Aorta (tissue), 5 donors: ENCODE data around the gene PLXNB2. TPM values are rescaled to one million over a fixed set of nuclear protein-coding genes. Genes with fewer than 3 reads are reported as not detected.
A peak's percentile ranks its signal among the peaks of the same experiment; 100 is the strongest.

Experiments used
- ATAC-seq: fragments of 200-7000 bp; cut with Tn5 transposase; one replicate; pipeline ENCODE4 v1.9.1; 2022; ENCODE audit warnings: moderate library complexity; ENCODE audit not compliant: low FRiP score
- DNase-seq, 2 donors: peaks; one replicate each; pipeline ENCODE4 v3.0.0-alpha.2; 2020
- H3K27ac ChIP-seq, 2 donors: one replicate each; pipeline ENCODE4 v1.5.1; 2013; ENCODE audit warnings: low read length in 2 of 2, mild to moderate bottlenecking in 2 of 2, moderate library complexity in 2 of 2, control low read depth in 1 of 2, inconsistent platforms in 1 of 2, low read depth in 1 of 2
- H3K27me3 ChIP-seq, 2 donors: one replicate each; pipeline ENCODE4 v1.6.1; 2013; ENCODE audit warnings: control low read depth in 1 of 2, low read length in 1 of 2, mild to moderate bottlenecking in 1 of 2, moderate library complexity in 1 of 2; ENCODE audit not compliant: insufficient read depth in 2 of 2, control insufficient read depth in 1 of 2
- H3K36me3 ChIP-seq, 2 donors: one replicate each; pipeline ENCODE4 v1.6.1; 2013; ENCODE audit warnings: control low read depth in 1 of 2, low read length in 1 of 2, mild to moderate bottlenecking in 1 of 2; ENCODE audit not compliant: insufficient read depth in 2 of 2, control insufficient read depth in 1 of 2
- H3K4me1 ChIP-seq, 2 donors: one replicate each; pipeline ENCODE4 v1.6.1; 2013; ENCODE audit warnings: low read length in 2 of 2, control low read depth in 1 of 2, mild to moderate bottlenecking in 1 of 2, moderate library complexity in 1 of 2; ENCODE audit not compliant: insufficient read depth in 2 of 2, control insufficient read depth in 1 of 2
- H3K4me3 ChIP-seq, 2 donors: one replicate each; pipeline ENCODE4 v1.5.1; 2013; ENCODE audit warnings: low read length in 2 of 2, control low read depth in 1 of 2, mild to moderate bottlenecking in 1 of 2
- H3K9me3 ChIP-seq: one replicate; pipeline ENCODE4 v1.6.1; 2013; ENCODE audit warnings: mild to moderate bottlenecking, low read length; ENCODE audit not compliant: control insufficient read depth
- WGBS, 2 donors: extraction: QIAGEN DNeasy Blood & Tissue Kit; methylation state at CpG; one replicate each; pipeline ENCODE4 v1.1.7; 2013; 5-methylcytosine and 5-hydroxymethylcytosine counted together
- intact Hi-C, 2 donors: fragments of 100-400 bp; cut with DNase I; formaldehyde crosslinking; loops; one replicate each; pipeline versions ENCODE4 v1.14.2 to v1.15.0; 2022
- polyA plus RNA-seq, 2 donors: library from polyadenylated mRNA; stranded (reverse); fragments of 200-250 nt; gene quantifications; one replicate each; pipeline ENCODE4 v1.2.3, GENCODE V29; 2013
- total RNA-seq, 2 donors: library from RNA; stranded (reverse); fragmentation: NEBNext Ultra II Directional; extraction: Animal tissue kit (Norgen Biotek cat#: 25700); gene quantifications; one replicate each; pipeline ENCODE4 v1.2.1, GENCODE V29; 2021
- donor health status: healthy with polysubstance abuse.
- donor health status: Bipolar disorder and iron deficiency.
- donor health status: DM: no; HTN: no; CAD: no.
- donor health status: DM: no; HTN: no; CAD: no.
- donor health status: DM: yes; HTN: yes; CAD: no.

The PLXNB2 gene
- total and polyA plus RNA-seq, 4 donors = 46.0 to 214 (median 175) TPM

GRCh38 chr22:50281384-50281760, 26.1 kb downstream of the PLXNB2 start:
- Histone ChIP-seq H3K9me3 (no peaks in the 10 kb centered on the region), H3K36me3 (peaks cover 0 to 33% of the 10 kb centered on the region in 2 donors), H3K4me1 (no peaks in the 10 kb centered on the region), H3K27ac (no peak overlapping the region), H3K27me3 (no peaks in the 10 kb centered on the region), H3K4me3 (no peak overlapping the region)
- intact Hi-C loops = no loop called here
- 95% methylated on average over 31 to 36 of the region's 36 CpGs for WGBS, 2 donors
- no peak for DNase-seq
- no peak for ATAC-seq

GRCh38 chr22:50280708-50281383, 26.6 kb downstream of the PLXNB2 start:
- ATAC-seq (no peak), DNase-seq (no peak)
- intact Hi-C loops = no loop called here
- Histone ChIP-seq H3K9me3 (no peaks in the 10 kb centered on the region), H3K36me3 (peaks cover 0 to 30% of the 10 kb centered on the region in 2 donors), H3K4me1 (no peaks in the 10 kb centered on the region), H3K27me3 (no peaks in the 10 kb centered on the region), H3K27ac (no peak overlapping the region), H3K4me3 (no peak overlapping the region)
- 94 to 95% methylated on average over 44 to 47 of the region's 47 CpGs for WGBS, 2 donors

GRCh38 chr22:50280022-50280707, 27.3 kb downstream of the PLXNB2 start:
- no peak for ATAC-seq
- no peak overlapping the region for H3K27ac ChIP-seq
- WGBS, 2 donors = 93 to 94% methylated on average over 38 of the region's 38 CpGs

GRCh38 chr22:50278956-50279619, 28.4 kb downstream of the PLXNB2 start:
- Histone ChIP-seq H3K27me3 (no peaks in the 10 kb centered on the region), H3K36me3 (peaks cover 0 to 27% of the 10 kb centered on the region in 2 donors), H3K4me1 (no peaks in the 10 kb centered on the region), H3K9me3 (no peaks in the 10 kb centered on the region), H3K27ac (no peak overlapping the region), H3K4me3 (no peak overlapping the region)
- intact Hi-C loops = loop anchor here (5.0 kb wide), 2 partner anchors 48 to 63 kb away; partner anchors contain the start of genes DENND6B (in 1 of the 2) and PPP6R2 (in 1 of the 2)
- WGBS, 2 donors = 88 to 91% methylated on average over 29 to 30 of the region's 30 CpGs
- DNase-seq = no peak
- ATAC-seq = no peak

More at GRCh38 chr22:50280022-50280707, 27.3 kb downstream of the PLXNB2 start:
- intact Hi-C loops = no loop called here
- Histone ChIP-seq H3K36me3 (peaks cover 0 to 27% of the 10 kb centered on the region in 2 donors), H3K9me3 (no peaks in the 10 kb centered on the region), H3K27me3 (no peaks in the 10 kb centered on the region), H3K4me3 (no peak overlapping the region), H3K4me1 (no peaks in the 10 kb centered on the region)
- DNase-seq = no peak

GRCh38 chr22:50278461-50278860, 29.0 kb downstream of the PLXNB2 start:
- DNase-seq (no peak), ATAC-seq (no peak)
- Histone ChIP-seq H3K27ac (no peak overlapping the region), H3K4me3 (no peak overlapping the region), H3K27me3 (no peaks in the 10 kb centered on the region), H3K4me1 (no peaks in the 10 kb centered on the region), H3K36me3 (peaks cover 0 to 27% of the 10 kb centered on the region in 2 donors), H3K9me3 (no peaks in the 10 kb centered on the region)
- 90 to 93% methylated on average over 21 of the region's 21 CpGs for WGBS, 2 donors
- intact Hi-C loops = loop anchor here (5.0 kb wide), 2 partner anchors 49 to 64 kb away; partner anchors contain the start of genes DENND6B (in 1 of the 2) and PPP6R2 (in 1 of the 2)

- Histone ChIP-seq H3K27me3 (no peaks in the 10 kb centered on the region), H3K4me1 (no peaks in the 10 kb centered on the region), H3K36me3 (peaks cover 0 to 22% of the 10 kb centered on the region in 2 donors), H3K4me3 (no peak overlapping the region), H3K9me3 (no peaks in the 10 kb centered on the region), H3K27ac (no peak overlapping the region)
- no peak for DNase-seq
- intact Hi-C loops = loop anchor here (5.0 kb wide), 2 partner anchors 50 to 65 kb away; partner anchors contain the start of genes DENND6B (in 1 of the 2) and PPP6R2 (in 1 of the 2)
- WGBS, 2 donors = 86 to 88% methylated on average over 25 of the region's 25 CpGs
- no peak for ATAC-seq
Measured at GRCh38 chr22:50277761-50278160, 29.7 kb downstream of the PLXNB2 start.

GRCh38 chr22:50276143-50276542, 31.3 kb downstream of the PLXNB2 start:
- Histone ChIP-seq H3K4me3 (no peak overlapping the region), H3K36me3 (peaks cover 0 to 15% of the 10 kb centered on the region in 2 donors), H3K4me1 (no peaks in the 10 kb centered on the region), H3K27ac (no peak overlapping the region), H3K27me3 (no peaks in the 10 kb centered on the region), H3K9me3 (no peaks in the 10 kb centered on the region)
- ATAC-seq (peak; percentile 80), DNase-seq (peak; percentile 81 to 88)
- intact Hi-C loops = loop anchor here (1.0 to 5.0 kb wide), 3 partner anchors 51 to 66 kb away; partner anchors contain the start of genes DENND6B (in 2 of the 2) and PPP6R2 (in 1 of the 2)
- 58 to 64% methylated on average over 24 to 25 of the region's 25 CpGs for WGBS, 2 donors

GRCh38 chr22:50275181-50276055, 32.0 kb downstream of the PLXNB2 start:
- 87% methylated on average over 43 of the region's 43 CpGs for WGBS, 2 donors
- H3K27ac ChIP-seq = no peak overlapping the region
- ATAC-seq = no peak
- intact Hi-C loops = loop anchor here (1.0 to 5.0 kb wide), 3 partner anchors 52 to 67 kb away; partner anchors contain the start of genes DENND6B (in 2 of the 2) and PPP6R2 (in 1 of the 2)
- no peaks in the 10 kb centered on the region for H3K9me3 ChIP-seq
- H3K4me1 ChIP-seq = no peaks in the 10 kb centered on the region
- no peaks in the 10 kb centered on the region for H3K27me3 ChIP-seq
- peaks cover 0 to 10% of the 10 kb centered on the region in 2 donors for H3K36me3 ChIP-seq
- DNase-seq = no peak
- H3K4me3 ChIP-seq = no peak overlapping the region
